ENCODE results near the gene TBK1. TPM values are rescaled to one million over a fixed set of nuclear protein-coding genes. Genes with fewer than 3 reads are reported as not detected.

TBK1 gene
- total and polyA plus RNA-seq, 4 experiments from 2014 or later, result 22.4 to 25.0 (median 23.9) TPM

- POLR2A ChIA-PET (ENCODE audit: partially characterized antibody), result no interaction called here
- H3K9me3 Mint-ChIP-seq, result no peaks in the 10 kb centered on the region
- H3K4me3 Mint-ChIP-seq, result no peak overlapping the region
- H3K27me3 Mint-ChIP-seq, result no peaks in the 10 kb centered on the region
- Histone ChIP-seq H3K27ac (ENCODE audit: low read depth, low read length) (no peak overlapping the region), H3K27me3 (ENCODE audit: insufficient read depth, low read length) (no peaks in the 10 kb centered on the region), H3K4me1 (ENCODE audit: insufficient read depth, low read length) (peaks cover 7% of the 10 kb centered on the region), H3K9me3 (ENCODE audit: control insufficient read depth in 1 of 2, low read length in 2 of 2) (no peaks in the 10 kb centered on the region), H3K36me3 (ENCODE audit: insufficient read depth, low read length) (peaks cover 38% of the 10 kb centered on the region), H3K4me3 (ENCODE audit: low read length in 2 of 2) (no peak overlapping the region)
- no peak overlapping the region for H3K27ac Mint-ChIP-seq
- no peak for DNase-seq
- H3K36me3 Mint-ChIP-seq, result peaks cover 37 to 48% of the 10 kb centered on the region in 2 donors
- CTCF ChIA-PET (ENCODE audit: partially characterized antibody), result no interaction called here
- intact Hi-C loops (cut with micrococcal nuclease), result no loop called here
- H3K4me1 Mint-ChIP-seq, result peaks cover 7 to 20% (median 11%) of the 10 kb centered on the region in 4 donors
Observed at GRCh38 chr12:64411427-64411826, 40.5 kb upstream of the TBK1 start.

- no peaks in the 10 kb centered on the region for H3K27me3 Mint-ChIP-seq
- no peaks in the 10 kb centered on the region for H3K9me3 Mint-ChIP-seq
- Histone ChIP-seq H3K27ac (ENCODE audit: low read depth, low read length) (no peak overlapping the region), H3K27me3 (ENCODE audit: insufficient read depth, low read length) (no peaks in the 10 kb centered on the region), H3K36me3 (ENCODE audit: insufficient read depth, low read length) (peaks cover 48% of the 10 kb centered on the region), H3K4me3 (ENCODE audit: low read length in 2 of 2) (no peak overlapping the region), H3K4me1 (ENCODE audit: insufficient read depth, low read length) (peaks cover 3% of the 10 kb centered on the region), H3K9me3 (ENCODE audit: control insufficient read depth in 1 of 2, low read length in 2 of 2) (no peaks in the 10 kb centered on the region)
- intact Hi-C loops (cut with micrococcal nuclease), result no loop called here
- H3K27ac Mint-ChIP-seq, result peak overlapping the region in 2 of 7 donors; percentile 29 to 43
- no peak for DNase-seq
- no peak overlapping the region for H3K4me3 Mint-ChIP-seq
- ChIA-PET POLR2A (ENCODE audit: partially characterized antibody) (interaction anchor here (1.3 kb wide), 1 partner anchor 8 kb away, joined by 3 read pairs; the partner anchor contains the start of gene XPOT), CTCF (ENCODE audit: partially characterized antibody) (interaction anchor here (0.6 kb wide), 1 partner anchor 31 kb away, joined by 3 read pairs; no protein-coding TSS in a partner anchor)
- peaks cover 43 to 56% of the 10 kb centered on the region in 2 donors for H3K36me3 Mint-ChIP-seq
- H3K4me1 Mint-ChIP-seq, result peaks cover 1 to 12% (median 6%) of the 10 kb centered on the region in 4 donors
Observed at GRCh38 chr12:64412459-64412858, 39.5 kb upstream of the TBK1 start.

- Mint-ChIP-seq H3K27me3 (no peaks in the 10 kb centered on the region), H3K9me3 (no peaks in the 10 kb centered on the region), H3K36me3 (peaks cover 47 to 68% of the 10 kb centered on the region in 2 donors), H3K27ac (no peak overlapping the region), H3K4me3 (no peak overlapping the region), H3K4me1 (peaks cover 0 to 5% (median 4%) of the 10 kb centered on the region in 4 donors)
- CTCF ChIA-PET (ENCODE audit: partially characterized antibody), result no interaction called here
- no peak overlapping the region for H3K4me3 ChIP-seq (ENCODE audit: low read length in 2 of 2)
- no peak for DNase-seq
- intact Hi-C loops (cut with micrococcal nuclease), result no loop called here
- no peaks in the 10 kb centered on the region for H3K9me3 ChIP-seq (ENCODE audit: control insufficient read depth in 1 of 2, low read length in 2 of 2)
- no peaks in the 10 kb centered on the region for H3K27me3 ChIP-seq (ENCODE audit: insufficient read depth, low read length)
- H3K4me1 ChIP-seq (ENCODE audit: insufficient read depth, low read length), result no peaks in the 10 kb centered on the region
- peaks cover 61% of the 10 kb centered on the region for H3K36me3 ChIP-seq (ENCODE audit: insufficient read depth, low read length)
- POLR2A ChIA-PET (ENCODE audit: partially characterized antibody), result no interaction called here
- H3K27ac ChIP-seq (ENCODE audit: low read depth, low read length), result no peak overlapping the region
Observed at GRCh38 chr12:64413884-64414283, 38.0 kb upstream of the TBK1 start.

GRCh38 chr12:64418209-64418608, 33.7 kb upstream of the TBK1 start:
- H3K36me3 ChIP-seq (ENCODE audit: insufficient read depth, low read length), result peaks cover 69% of the 10 kb centered on the region
- no peaks in the 10 kb centered on the region for H3K4me1 ChIP-seq (ENCODE audit: insufficient read depth, low read length)
- H3K4me3 Mint-ChIP-seq, result no peak overlapping the region
- DNase-seq, result no peak
- no peaks in the 10 kb centered on the region for H3K9me3 ChIP-seq (ENCODE audit: control insufficient read depth in 1 of 2, low read length in 2 of 2)
- H3K36me3 Mint-ChIP-seq, result peaks cover 54 to 78% of the 10 kb centered on the region in 2 donors
- no peak overlapping the region for H3K27ac Mint-ChIP-seq
- H3K4me3 ChIP-seq (ENCODE audit: low read length in 2 of 2), result no peak overlapping the region
- ChIA-PET CTCF (ENCODE audit: partially characterized antibody) (no interaction called here), POLR2A (ENCODE audit: partially characterized antibody) (no interaction called here)
- peaks cover 0 to 4% (median 1%) of the 10 kb centered on the region in 4 donors for H3K4me1 Mint-ChIP-seq
- no peaks in the 10 kb centered on the region for H3K27me3 Mint-ChIP-seq
- H3K27ac ChIP-seq (ENCODE audit: low read depth, low read length), result no peak overlapping the region
- intact Hi-C loops (cut with micrococcal nuclease), result no loop called here
- H3K27me3 ChIP-seq (ENCODE audit: insufficient read depth, low read length), result no peaks in the 10 kb centered on the region
- no peaks in the 10 kb centered on the region for H3K9me3 Mint-ChIP-seq

- Histone ChIP-seq H3K27me3 (ENCODE audit: insufficient read depth, low read length) (no peaks in the 10 kb centered on the region), H3K27ac (ENCODE audit: low read depth, low read length) (no peak overlapping the region), H3K36me3 (ENCODE audit: insufficient read depth, low read length) (peaks cover 74% of the 10 kb centered on the region), H3K9me3 (ENCODE audit: control insufficient read depth in 1 of 2, low read length in 2 of 2) (no peaks in the 10 kb centered on the region), H3K4me3 (ENCODE audit: low read length in 2 of 2) (no peak overlapping the region), H3K4me1 (ENCODE audit: insufficient read depth, low read length) (no peaks in the 10 kb centered on the region)
- H3K27ac Mint-ChIP-seq, result peak overlapping the region in 1 of 7 donors; percentile 6
- H3K9me3 Mint-ChIP-seq, result no peaks in the 10 kb centered on the region
- ChIA-PET POLR2A (ENCODE audit: partially characterized antibody) (no interaction called here), CTCF (ENCODE audit: partially characterized antibody) (no interaction called here)
- DNase-seq, result no peak
- H3K36me3 Mint-ChIP-seq, result peaks cover 60 to 80% of the 10 kb centered on the region in 2 donors
- H3K4me3 Mint-ChIP-seq, result no peak overlapping the region
- intact Hi-C loops (cut with micrococcal nuclease), result no loop called here
- H3K27me3 Mint-ChIP-seq, result no peaks in the 10 kb centered on the region
- peaks cover 0 to 4% (median 1%) of the 10 kb centered on the region in 4 donors for H3K4me1 Mint-ChIP-seq
Observed at GRCh38 chr12:64419696-64420095, 32.2 kb upstream of the TBK1 start.

- peaks cover 0 to 1% (median 0%) of the 10 kb centered on the region in 4 donors for H3K4me1 Mint-ChIP-seq
- Histone ChIP-seq H3K9me3 (ENCODE audit: control insufficient read depth in 1 of 2, low read length in 2 of 2) (no peaks in the 10 kb centered on the region), H3K36me3 (ENCODE audit: insufficient read depth, low read length) (peaks cover 56% of the 10 kb centered on the region), H3K27me3 (ENCODE audit: insufficient read depth, low read length) (no peaks in the 10 kb centered on the region), H3K4me1 (ENCODE audit: insufficient read depth, low read length) (no peaks in the 10 kb centered on the region), H3K27ac (ENCODE audit: low read depth, low read length) (no peak overlapping the region), H3K4me3 (ENCODE audit: low read length in 2 of 2) (no peak overlapping the region)
- intact Hi-C loops (cut with micrococcal nuclease), result no loop called here
- no peak overlapping the region for H3K4me3 Mint-ChIP-seq
- H3K36me3 Mint-ChIP-seq, result peaks cover 82% of the 10 kb centered on the region in 2 donors
- no peaks in the 10 kb centered on the region for H3K27me3 Mint-ChIP-seq
- ChIA-PET CTCF (ENCODE audit: partially characterized antibody) (no interaction called here), POLR2A (ENCODE audit: partially characterized antibody) (interaction anchor here (0.7 kb wide), 1 partner anchor 208 kb away, joined by 3 read pairs; no protein-coding TSS in a partner anchor)
- H3K9me3 Mint-ChIP-seq, result no peaks in the 10 kb centered on the region
- H3K27ac Mint-ChIP-seq, result peak overlapping the region in 1 of 7 donors; percentile 3
- no peak for DNase-seq
Observed at GRCh38 chr12:64427988-64428387, 23.9 kb upstream of the TBK1 start.

DNA sequence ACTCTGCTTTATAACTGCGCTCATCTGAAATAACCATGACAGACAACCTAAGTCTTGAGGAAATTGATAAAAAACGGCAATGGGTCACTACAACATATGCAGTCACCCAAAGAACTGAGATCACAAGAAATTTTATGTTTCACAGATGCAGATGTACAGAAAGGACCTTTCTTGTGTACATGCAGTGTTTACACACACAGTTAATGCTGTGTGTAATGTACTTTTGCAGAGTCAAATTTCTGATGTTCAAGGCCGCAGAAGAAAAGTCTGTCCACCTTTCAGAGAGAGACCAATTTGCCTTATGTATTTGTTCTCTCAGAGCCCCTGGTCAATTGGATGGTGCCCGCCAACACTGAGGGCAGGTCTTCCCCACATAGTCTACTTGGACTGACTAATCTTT, 23.0 kb upstream of the TBK1 start:
- peaks cover 0 to 1% (median 0%) of the 10 kb centered on the region in 4 donors for H3K4me1 Mint-ChIP-seq
- DNase-seq, result no peak
- no peak overlapping the region for H3K27ac ChIP-seq (ENCODE audit: low read depth, low read length)
- H3K9me3 Mint-ChIP-seq, result no peaks in the 10 kb centered on the region
- no peak overlapping the region for H3K27ac Mint-ChIP-seq
- H3K36me3 Mint-ChIP-seq, result peaks cover 80% of the 10 kb centered on the region in 2 donors
- no peaks in the 10 kb centered on the region for H3K27me3 Mint-ChIP-seq
- peaks cover 60% of the 10 kb centered on the region for H3K36me3 ChIP-seq (ENCODE audit: insufficient read depth, low read length)
- POLR2A ChIA-PET (ENCODE audit: partially characterized antibody), result no interaction called here
- CTCF ChIA-PET (ENCODE audit: partially characterized antibody), result no interaction called here
- no peaks in the 10 kb centered on the region for H3K27me3 ChIP-seq (ENCODE audit: insufficient read depth, low read length)
- intact Hi-C loops (cut with micrococcal nuclease), result no loop called here
- H3K4me3 Mint-ChIP-seq, result no peak overlapping the region
- H3K4me3 ChIP-seq (ENCODE audit: low read length in 2 of 2), result no peak overlapping the region
- no peaks in the 10 kb centered on the region for H3K9me3 ChIP-seq (ENCODE audit: control insufficient read depth in 1 of 2, low read length in 2 of 2)
- H3K4me1 ChIP-seq (ENCODE audit: insufficient read depth, low read length), result no peaks in the 10 kb centered on the region

DNA sequence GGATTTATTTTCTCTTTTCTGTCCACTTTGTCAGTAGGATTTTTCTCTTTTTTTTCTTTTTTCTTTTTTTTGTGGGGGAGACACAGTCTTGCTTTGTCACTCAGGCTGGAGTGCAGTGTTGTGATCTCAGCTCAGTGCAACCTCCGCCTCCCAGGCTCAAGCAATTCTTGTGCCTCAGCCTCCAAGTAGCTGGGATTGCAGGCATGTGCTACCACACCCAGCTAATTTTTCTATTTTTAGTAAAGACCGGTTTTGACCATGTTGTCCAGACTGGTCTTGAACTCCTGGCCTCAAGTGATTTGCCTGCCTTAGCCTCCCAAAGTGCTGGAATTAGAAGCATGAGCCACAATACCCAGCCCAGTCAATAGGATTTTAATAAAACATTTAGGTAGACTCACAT, 21.0 kb upstream of the TBK1 start:
- no peaks in the 10 kb centered on the region for H3K9me3 ChIP-seq (ENCODE audit: control insufficient read depth in 1 of 2, low read length in 2 of 2)
- H3K27ac ChIP-seq (ENCODE audit: low read depth, low read length), result no peak overlapping the region
- ChIA-PET CTCF (ENCODE audit: partially characterized antibody) (no interaction called here), POLR2A (ENCODE audit: partially characterized antibody) (no interaction called here)
- H3K4me1 Mint-ChIP-seq, result peaks cover 0 to 1% (median 0%) of the 10 kb centered on the region in 4 donors
- no peak overlapping the region for H3K4me3 ChIP-seq (ENCODE audit: low read length in 2 of 2)
- peak overlapping the region in 2 of 7 donors; percentile 18 to 72 for H3K27ac Mint-ChIP-seq
- H3K27me3 Mint-ChIP-seq, result no peaks in the 10 kb centered on the region
- H3K4me1 ChIP-seq (ENCODE audit: insufficient read depth, low read length), result no peaks in the 10 kb centered on the region
- no peaks in the 10 kb centered on the region for H3K27me3 ChIP-seq (ENCODE audit: insufficient read depth, low read length)
- peaks cover 59% of the 10 kb centered on the region for H3K36me3 ChIP-seq (ENCODE audit: insufficient read depth, low read length)
- DNase-seq, result no peak
- intact Hi-C loops (cut with micrococcal nuclease), result no loop called here
- H3K9me3 Mint-ChIP-seq, result no peaks in the 10 kb centered on the region
- H3K4me3 Mint-ChIP-seq, result no peak overlapping the region
- peaks cover 75 to 79% of the 10 kb centered on the region in 2 donors for H3K36me3 Mint-ChIP-seq
